HG02610 (cell line): Measurements from ENCODE around the gene GSTT4.
"Not testable (repeated sequence)": the region's sequence is repeated elsewhere in the genome, so short reads cannot be mapped to it uniquely, and the experiment has no call there.

ENCODE experiments used
- ATAC-seq: cut with Tn5 transposase; IDR thresholded peaks from one replicate; pipeline ENCODE4 v1.9.1; 2021; ENCODE audit warnings: mild to moderate bottlenecking, moderate library complexity; ENCODE audit not compliant: unreplicated experiment

Gene GSTT4

DNA sequence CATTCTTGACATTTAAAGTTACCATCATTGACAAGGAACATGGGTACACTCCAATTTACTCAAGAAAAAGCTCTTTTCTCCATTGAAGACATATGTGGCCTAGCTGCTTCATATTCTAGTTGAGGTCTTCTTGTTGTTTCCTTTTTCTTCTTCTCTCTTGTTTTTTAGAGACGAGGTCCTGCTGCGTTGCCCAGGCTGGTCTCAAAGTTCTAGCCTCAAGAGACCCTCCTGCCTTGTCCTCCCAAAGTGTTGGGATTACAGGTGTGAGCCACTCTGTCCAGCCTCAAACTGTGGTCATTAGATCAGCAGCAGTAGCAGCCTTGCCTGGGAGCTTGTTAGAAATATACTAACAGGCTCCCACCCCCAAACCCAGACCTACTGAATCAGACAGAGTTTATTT, 12.2 kb downstream of the GSTT4 start:
- ATAC-seq: not testable (repeated sequence)

DNA sequence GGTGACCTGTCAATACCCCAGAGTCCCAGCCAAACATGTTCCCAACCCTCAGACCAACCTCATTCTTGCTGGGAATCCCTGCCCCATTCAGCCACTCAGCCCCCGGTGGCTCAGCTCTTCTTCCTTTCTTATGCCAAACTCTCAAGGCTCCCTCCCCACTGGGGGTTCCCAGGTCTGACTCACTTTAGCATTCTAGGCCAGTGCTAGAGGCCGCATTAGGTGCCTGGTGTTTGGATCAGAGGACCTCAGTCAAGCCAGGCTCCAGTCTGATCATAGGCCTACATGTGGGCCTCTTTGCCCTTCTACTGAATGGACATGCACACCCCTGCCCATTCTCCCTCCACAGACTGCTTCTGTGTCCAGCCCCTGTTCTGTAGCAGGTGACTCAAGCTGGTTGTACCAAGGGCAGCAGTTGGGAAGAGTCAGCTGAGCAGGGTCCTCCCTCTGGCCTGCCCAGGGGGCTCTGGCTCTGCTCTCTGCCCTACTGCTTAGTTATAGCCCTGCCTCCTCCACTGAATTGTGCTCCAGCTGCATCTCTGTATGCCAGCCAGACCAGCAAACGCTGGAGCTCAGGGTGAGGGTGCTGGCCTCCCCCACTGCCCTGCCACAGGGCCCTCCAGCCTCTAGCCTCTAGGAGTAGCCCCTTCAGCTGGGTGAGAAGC, 15.5 kb downstream of the GSTT4 start:
- not testable (repeated sequence) for ATAC-seq

DNA sequence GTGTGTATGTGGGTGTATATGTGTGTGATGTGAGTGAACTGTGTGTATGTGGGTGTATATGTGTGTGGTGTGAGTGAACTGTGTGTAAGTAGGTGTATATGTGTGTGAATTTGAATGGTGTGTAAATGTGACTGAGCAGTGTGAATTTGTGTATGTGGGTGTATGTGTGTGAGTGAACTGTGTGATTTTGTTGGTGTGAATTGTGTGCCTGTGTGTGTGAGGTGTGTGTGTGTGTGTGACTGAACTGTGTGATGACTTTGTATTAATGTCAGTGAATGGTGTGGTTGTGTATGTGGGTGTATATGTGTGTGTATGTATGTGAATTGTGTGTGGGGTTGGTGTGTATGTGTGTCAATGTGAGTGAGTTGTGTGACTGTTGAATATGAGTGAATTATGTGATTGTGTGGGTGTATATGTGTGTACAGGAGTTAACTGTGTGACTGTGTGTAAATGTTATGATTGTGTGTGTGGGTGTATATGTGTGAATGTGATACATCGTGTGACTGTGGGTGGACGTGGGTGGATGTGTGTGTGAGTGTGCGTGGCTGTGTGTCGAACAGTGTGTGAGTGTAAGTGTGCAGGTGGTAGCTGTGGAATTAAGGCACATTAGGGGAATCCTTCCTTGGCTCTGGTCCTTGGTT, 18.6 kb downstream of the GSTT4 start:
- not testable (repeated sequence) for ATAC-seq

DNA sequence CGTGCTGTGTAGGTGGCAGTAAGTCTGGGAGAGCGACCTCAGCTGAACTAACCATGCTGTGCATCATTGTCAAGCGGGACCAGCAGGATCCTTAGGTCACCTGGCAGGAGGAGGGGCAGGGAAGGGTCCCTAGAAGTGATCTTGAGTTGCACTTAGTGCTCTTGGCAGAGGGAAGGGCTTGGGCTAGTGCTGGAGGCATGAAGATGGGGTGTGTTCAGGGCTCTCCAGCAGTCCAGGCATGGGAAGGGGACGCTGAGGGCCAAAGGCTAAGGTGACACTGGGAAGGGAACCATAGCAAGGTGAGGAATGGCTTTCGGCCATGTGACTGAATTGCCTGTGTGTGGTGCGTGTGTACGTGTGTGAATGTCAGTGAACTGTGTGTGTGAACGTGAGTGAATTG, 19.2 kb downstream of the GSTT4 start:
- ATAC-seq: not testable (repeated sequence)

DNA sequence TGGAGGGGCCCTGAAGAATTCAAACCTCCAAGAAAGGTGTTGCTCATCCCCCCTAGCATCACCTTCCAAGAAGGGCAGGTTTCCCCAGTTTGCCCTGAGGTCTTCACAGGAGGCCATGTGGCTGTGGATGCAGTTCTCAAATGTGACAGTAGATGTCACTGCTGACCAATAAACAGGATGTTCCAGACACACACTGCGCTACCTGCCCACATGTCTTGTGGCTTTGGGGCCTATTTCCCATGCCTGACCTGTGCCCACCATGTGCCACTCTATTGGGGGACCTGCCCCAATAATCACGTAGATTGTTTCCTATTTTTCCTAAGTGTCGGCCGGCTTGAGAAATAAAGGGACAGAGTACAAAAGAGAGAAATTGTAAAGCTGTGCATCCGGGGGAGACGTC, 20.8 kb downstream of the GSTT4 start:
- ATAC-seq: no peak

DNA sequence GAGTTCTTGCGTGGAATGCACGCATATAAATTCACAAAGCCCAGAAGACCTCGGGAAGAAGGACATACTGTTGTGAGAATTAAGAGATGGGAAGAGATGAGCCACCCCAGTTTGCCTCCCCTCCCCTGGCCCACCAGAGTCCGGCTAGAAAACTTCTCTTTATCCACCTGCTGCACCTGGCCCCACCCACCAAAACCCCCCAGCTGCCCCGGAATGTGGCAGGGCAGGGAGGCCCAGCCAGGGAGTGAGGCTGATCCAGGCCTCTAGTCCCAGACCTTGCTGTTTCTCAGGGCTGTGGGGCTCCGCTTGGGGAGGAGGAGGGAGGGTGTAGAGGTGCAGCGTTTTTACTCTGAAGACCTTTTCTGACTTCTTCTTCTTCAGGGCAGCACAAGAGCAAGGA, 24.7 kb downstream of the GSTT4 start:
- ATAC-seq: not testable (repeated sequence)

DNA sequence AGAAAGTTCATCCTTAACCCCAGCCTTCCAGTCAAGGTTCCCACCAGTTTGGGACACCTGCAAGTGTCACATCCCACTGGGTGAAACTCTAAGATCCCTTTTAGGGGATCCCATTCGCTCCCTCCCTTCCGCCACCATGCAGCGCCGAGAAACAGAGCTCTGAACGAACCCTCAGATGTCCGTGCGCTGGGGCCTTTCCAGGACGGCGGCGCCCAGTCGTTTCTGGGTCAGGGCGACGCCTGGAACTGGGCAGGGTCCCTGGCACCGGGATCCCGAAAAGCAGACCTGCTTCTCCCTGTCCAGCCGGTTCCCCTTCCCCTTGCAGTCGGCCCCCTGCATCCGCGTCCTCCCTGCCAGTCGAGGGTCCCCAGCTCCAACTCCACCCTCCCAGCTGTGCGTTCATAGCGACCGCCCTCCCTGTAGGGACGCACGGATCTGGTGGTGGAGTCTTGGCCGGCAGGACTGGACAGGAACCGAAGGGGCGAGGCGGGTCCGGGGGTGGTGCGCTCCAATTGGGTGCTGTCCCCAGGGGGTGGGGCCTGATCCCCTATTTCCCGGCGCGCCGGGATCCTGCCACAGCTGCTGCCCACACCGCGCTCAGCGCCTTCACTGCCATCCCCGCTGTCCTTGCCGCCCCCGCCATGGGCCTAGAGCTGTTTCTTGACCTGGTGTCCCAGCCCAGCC, 25.6 kb downstream of the GSTT4 start, which contains the start of gene GSTT2:
Gene GSTT2 (plus strand): TSS at position 578 of the 684 bp plus-strand sequence.
- ATAC-seq: not testable (repeated sequence)

DNA sequence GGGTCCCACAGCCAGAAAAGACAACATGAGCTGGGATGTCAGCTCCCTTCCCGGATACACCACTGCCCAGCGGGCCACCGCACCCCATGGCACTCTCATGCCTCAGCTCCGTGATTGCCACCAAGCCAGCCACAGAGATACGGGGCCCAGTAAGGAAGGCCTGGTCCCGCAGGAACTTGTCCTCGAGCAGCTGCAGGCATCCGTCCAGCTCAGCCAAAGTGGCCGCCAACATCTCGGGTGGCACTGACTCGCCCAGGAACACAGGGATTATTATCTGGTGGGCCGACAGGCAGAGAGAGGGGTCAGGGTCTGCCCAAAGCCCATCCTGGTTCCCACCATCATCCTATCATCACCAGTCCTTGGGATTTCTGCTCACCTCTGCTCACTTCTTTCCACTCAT, 27.9 kb downstream of the GSTT4 start:
- not testable (repeated sequence) for ATAC-seq

DNA sequence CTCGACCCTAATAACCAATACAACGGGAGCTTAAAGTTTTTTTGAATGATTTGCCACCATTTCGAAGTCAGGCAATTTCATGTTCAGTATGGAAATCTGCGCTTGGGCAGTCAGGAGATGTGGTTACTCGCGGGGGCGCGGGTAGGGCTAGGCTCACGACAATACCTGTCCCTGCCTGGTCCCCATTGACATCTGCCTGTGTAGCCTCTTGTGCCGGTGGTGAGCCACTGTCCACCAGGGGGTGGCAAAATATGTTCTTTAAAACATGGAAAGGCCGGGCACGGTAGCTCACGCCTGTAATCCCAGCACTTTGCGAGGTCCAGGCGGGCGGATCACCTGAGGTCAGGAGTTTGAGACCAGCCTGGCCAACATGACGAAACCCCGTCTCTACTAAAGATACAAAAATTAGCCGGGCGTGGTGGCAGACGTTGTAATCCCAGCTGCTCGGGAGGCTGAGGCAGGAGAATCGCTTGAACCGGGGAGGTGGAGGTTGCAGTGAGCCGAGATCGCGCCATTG, 30.4 kb downstream of the GSTT4 start:
- not testable (repeated sequence) for ATAC-seq

DNA sequence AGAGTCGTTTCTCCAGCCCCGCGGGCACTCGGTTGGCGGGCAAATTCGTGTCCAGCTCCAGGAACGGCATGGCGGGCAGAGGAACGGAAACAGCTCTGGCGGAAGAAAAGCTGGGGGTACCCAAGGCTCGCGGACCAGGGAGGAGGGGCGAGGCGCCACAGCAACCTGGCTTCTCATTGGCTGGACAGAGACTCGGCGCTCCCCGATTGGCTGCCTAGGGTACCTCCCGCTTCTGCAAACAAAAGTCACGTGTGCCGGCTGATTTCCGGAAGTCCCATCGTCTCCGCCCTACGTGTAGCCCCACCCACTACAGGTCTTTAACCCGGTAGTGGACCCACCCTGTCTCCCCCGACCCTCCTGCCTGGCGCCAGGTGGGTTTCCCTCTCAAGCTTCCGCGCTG, 30.9 kb downstream of the GSTT4 start, which contains the start of gene DDT:
Gene DDT (minus strand): TSS at position 97 of the 400 bp plus-strand sequence. CDS start 27 bp downstream, at position 70.
- ATAC-seq: peak; percentile 87

DNA sequence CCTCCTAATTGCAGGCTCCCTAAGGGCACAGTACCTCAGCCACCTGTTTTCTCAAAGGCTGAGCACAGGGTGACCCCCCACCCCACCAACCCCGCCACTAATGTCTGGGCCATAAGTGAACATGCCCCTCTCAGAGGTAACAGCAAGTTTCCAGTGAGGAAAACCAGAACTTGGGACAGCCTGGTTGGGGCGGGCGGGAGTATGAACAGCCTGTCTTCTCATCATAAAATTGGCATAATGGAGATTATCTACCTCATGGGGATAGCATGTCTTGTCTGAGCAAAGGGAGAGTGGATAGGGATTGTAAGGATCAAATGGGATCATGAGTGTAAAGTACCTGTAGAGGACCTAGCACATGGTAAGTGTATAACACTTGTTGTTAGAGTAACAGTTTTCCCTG, 33.3 kb downstream of the GSTT4 start:
- not testable (repeated sequence) for ATAC-seq

DNA sequence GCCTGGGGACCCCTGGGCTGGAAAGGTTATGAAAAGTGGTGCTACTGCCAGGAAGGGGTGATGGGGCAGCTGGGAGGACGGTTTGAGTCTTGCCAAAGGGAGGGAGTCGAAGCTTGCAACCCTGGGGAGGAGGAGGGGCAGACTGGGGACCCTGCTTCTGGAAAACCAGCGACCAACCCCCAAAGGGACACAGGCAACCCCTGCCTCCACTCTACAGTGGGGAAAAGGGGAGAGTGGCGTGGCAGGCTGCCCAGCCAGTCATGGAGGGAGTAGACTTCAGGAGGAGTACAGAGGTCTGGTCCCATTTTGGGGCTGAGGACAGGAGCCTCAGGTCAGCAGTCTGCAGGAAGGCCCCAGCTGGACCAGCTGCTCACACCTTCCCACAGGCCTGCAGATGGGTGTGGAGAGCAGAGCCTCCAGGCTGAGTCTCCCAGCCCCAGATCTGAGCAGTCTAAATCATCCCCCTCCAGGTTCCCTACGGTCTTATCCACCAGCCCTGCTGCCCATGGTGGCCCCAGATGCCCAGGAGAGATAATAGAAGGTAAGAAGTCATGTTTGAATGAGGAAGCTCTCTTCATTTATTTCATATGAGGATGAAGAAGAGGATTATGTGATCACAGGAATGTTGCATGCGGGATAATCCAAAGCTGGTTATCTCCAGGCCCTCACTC, 34.3 kb downstream of the GSTT4 start:
- no peak for ATAC-seq

DNA sequence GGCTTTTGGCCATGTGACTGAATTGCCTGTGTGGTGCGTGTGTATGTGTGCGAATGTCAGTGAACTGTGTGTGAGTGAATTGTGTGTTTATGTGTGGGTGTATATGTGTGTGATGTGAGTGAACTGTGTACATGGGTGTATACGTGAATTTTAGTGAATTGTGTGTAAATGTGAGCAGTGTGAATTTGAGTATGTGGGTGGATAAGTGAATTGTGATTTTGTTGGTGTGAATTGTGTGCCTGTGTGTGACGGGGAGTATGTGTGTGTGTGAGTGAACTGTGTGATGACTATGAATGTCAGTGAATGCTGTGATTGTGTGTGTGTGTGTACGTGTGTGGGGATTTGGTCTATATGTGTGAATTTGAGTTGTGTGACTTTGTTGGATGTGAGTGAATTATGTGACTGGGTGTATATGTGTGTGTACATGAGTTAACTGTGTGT, 35.0 kb downstream of the GSTT4 start:
- ATAC-seq: no peak

DNA sequence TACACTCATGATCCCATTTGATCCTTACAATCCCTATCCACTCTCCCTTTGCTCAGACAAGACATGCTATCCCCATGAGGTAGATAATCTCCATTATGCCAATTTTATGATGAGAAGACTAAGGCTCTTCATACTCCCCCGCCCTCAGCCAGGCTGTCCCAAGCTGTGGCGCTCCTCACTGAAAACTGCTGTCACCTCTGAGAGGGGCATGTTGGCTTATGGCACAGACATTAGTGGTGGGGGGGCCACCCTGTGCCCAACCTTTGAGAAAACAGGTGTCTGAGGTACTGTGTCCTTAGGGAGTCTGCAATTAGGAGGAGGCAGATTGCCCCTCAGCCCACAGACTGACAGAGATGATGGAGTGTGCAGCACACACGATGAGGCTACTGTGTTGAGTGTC, 36.2 kb downstream of the GSTT4 start:
- ATAC-seq: no peak

DNA sequence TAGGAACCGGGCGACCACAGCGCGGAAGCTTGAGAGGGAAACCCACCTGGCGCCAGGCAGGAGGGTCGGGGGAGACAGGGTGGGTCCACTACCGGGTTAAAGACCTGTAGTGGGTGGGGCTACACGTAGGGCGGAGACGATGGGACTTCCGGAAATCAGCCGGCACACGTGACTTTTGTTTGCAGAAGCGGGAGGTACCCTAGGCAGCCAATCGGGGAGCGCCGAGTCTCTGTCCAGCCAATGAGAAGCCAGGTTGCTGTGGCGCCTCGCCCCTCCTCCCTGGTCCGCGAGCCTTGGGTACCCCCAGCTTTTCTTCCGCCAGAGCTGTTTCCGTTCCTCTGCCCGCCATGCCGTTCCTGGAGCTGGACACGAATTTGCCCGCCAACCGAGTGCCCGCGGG, 38.7 kb downstream of the GSTT4 start, which contains the start of gene DDTL:
Gene DDTL (plus strand): TSS at position 321 of the 400 bp plus-strand sequence. CDS start 27 bp downstream, at position 348.
- peak; percentile 90 for ATAC-seq

DNA sequence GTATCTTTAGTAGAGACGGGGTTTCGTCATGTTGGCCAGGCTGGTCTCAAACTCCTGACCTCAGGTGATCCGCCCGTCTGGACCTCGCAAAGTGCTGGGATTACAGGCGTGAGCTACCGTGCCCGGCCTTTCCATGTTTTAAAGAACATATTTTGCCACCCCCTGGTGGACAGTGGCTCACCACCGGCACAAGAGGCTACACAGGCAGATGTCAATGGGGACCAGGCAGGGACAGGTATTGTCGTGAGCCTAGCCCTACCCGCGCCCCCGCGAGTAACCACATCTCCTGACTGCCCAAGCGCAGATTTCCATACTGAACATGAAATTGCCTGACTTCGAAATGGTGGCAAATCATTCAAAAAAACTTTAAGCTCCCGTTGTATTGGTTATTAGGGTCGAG, 39.2 kb downstream of the GSTT4 start:
- ATAC-seq: peak; percentile 33

DNA sequence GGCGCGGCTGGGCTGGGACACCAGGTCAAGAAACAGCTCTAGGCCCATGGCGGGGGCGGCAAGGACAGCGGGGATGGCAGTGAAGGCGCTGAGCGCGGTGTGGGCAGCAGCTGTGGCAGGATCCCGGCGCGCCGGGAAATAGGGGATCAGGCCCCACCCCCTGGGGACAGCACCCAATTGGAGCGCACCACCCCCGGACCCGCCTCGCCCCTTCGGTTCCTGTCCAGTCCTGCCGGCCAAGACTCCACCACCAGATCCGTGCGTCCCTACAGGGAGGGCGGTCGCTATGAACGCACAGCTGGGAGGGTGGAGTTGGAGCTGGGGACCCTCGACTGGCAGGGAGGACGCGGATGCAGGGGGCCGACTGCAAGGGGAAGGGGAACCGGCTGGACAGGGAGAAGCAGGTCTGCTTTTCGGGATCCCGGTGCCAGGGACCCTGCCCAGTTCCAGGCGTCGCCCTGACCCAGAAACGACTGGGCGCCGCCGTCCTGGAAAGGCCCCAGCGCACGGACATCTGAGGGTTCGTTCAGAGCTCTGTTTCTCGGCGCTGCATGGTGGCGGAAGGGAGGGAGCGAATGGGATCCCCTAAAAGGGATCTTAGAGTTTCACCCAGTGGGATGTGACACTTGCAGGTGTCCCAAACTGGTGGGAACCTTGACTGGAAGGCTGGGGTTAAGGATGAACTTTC, 44.0 kb downstream of the GSTT4 start, which contains the start of gene GSTT2B:
Gene GSTT2B (minus strand): TSS at position 112 of the 688 bp plus-strand sequence. CDS start 64 bp downstream, at position 48.
- not testable (repeated sequence) for ATAC-seq

DNA sequence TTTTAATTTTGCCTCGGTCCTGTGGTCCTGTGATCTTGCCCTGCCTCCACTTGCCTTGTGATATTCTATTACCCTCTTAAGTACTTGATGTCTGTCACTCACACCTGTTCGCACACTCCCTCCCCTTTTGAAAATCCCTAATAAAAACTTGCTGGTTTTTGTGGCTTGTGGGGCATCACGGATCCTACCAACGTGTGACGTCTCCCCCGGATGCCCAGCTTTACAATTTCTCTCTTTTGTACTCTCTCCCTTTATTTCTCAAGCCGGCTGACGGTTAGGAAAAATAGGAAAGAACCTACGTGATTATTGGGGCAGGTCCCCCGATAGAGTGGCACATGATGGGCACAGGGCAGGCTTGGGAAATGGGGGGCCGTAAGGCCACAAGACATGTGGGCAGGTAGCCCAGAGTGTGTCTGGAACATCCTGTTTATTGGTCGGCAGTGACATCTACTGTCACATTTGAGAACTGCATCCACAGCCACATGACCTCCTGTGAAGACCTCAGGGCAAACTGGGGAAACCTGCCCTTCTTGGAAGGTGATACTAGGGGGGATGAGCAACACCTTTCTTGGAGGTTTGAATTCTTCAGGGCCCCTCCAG, 48.9 kb downstream of the GSTT4 start:
- ATAC-seq: not testable (repeated sequence)

DNA sequence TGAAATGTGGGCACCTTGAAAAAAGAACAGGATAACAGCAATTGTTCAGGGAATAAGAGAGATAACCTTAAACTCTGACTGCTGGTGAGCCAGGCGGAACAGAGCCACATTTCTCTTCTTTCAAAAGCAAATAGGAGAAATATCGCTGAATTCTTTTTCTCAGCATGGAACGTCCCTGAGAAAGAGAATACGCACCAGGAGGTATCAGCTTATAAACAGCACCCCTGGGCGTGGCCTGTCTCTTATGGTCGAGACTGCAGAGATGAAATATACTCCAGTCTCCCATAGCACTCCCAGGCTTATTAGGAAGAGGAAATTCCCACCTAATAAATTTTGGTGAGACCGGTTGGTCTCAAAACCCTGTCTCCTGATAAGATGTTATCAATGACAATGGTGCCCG, 49.4 kb downstream of the GSTT4 start:
- ATAC-seq: not testable (repeated sequence)

DNA sequence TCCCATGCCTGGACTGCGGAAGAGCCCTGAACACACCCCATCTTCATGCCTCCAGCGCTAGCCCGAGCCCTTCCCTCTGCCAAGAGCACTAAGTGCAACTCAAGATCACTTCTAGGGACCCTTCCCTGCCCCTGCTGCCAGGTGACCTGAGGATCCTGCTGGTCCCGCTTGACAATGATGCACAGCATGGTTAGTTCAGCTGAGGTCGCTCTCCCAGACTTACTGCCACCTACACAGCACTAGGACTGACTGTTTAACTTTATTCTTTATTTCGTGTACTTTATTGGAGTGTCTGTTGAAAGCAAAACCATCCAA, 50.3 kb downstream of the GSTT4 start:
- not testable (repeated sequence) for ATAC-seq
